Measurements from ENCODE around the gene GAB4.

Gene GAB4

GRCh38 chr22:16935209-16935608, 72.8 kb downstream of the GAB4 start:
- TF ChIP-seq CTCF (IDR thresholded peaks at IDR 0.05; ENCODE audit: low read depth, low read length, missing control alignments): no peak
- DNase-seq (ENCODE audit: low read depth): no peak

GRCh38 chr22:16933291-16934282, 74.4 kb downstream of the GAB4 start:
- no peak for TF ChIP-seq CTCF (IDR thresholded peaks at IDR 0.05; ENCODE audit: low read depth, low read length, missing control alignments)
- no peak for DNase-seq (ENCODE audit: low read depth)
- H3K4me3 ChIP-seq (ENCODE audit: low read depth, low read length): no peak overlapping the region

More at GRCh38 chr22:16935209-16935608, 72.8 kb downstream of the GAB4 start:
- no peak overlapping the region for H3K4me3 ChIP-seq (ENCODE audit: low read depth, low read length)

GRCh38 chr22:16932577-16932976, 75.4 kb downstream of the GAB4 start:
- TF ChIP-seq CTCF (IDR thresholded peaks at IDR 0.05; ENCODE audit: low read depth, low read length, missing control alignments): peak; percentile 17
- DNase-seq (ENCODE audit: low read depth): no peak
- H3K4me3 ChIP-seq (ENCODE audit: low read depth, low read length): no peak overlapping the region

- H3K4me3 ChIP-seq (ENCODE audit: low read depth, low read length): no peak overlapping the region
- no peak for TF ChIP-seq CTCF (IDR thresholded peaks at IDR 0.05; ENCODE audit: low read depth, low read length, missing control alignments)
- DNase-seq (ENCODE audit: low read depth): no peak
Observed at GRCh38 chr22:16925407-16925966, 82.5 kb downstream of the GAB4 start.

- TF ChIP-seq CTCF (IDR thresholded peaks at IDR 0.05; ENCODE audit: low read depth, low read length, missing control alignments): no peak
- no peak for DNase-seq (ENCODE audit: low read depth)
- H3K4me3 ChIP-seq (ENCODE audit: low read depth, low read length): no peak overlapping the region
Observed at GRCh38 chr22:16922706-16923105, 85.3 kb downstream of the GAB4 start.

GRCh38 chr22:16922076-16922475, 85.9 kb downstream of the GAB4 start:
- DNase-seq (ENCODE audit: low read depth): no peak
- H3K4me3 ChIP-seq (ENCODE audit: low read depth, low read length): no peak overlapping the region
- TF ChIP-seq CTCF (IDR thresholded peaks at IDR 0.05; ENCODE audit: low read depth, low read length, missing control alignments): no peak
